ENCODE data around the gene CETN1.

DNA sequence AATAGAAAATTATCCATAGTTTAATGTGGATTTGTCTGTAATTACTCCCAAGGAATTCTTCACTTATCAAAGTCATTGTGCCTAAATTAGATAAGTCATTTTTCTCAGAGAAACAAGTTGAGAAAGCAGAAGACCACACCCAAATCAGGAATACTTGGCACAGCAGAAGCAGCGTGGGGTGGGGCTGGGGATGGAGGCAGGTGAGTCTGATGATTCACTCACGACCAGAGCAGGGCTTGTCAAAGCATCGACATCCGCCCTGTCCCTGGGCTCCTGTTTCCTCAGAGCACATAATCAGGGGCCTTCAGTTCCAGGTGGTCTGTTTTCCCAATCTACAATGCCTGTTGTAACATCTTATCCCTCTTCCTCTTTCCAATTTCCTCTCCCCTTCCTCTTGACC is 48.2 kb upstream of the CETN1 start:
- TF ChIP-seq EP300 (conservative IDR thresholded peaks at IDR 0.05; ENCODE audit: poor library complexity, severe bottlenecking) (no peak), CTCF (IDR thresholded peaks at IDR 0.05; ENCODE audit: poor library complexity, severe bottlenecking) (no peak), EZH2 (IDR thresholded peaks at IDR 0.05; ENCODE audit: borderline replicate concordance, insufficient read depth, low read length, poor library complexity, severe bottlenecking) (no peak), TAF1 (IDR thresholded peaks at IDR 0.05; ENCODE audit: low read depth) (no peak), POLR2AphosphoS5 (IDR thresholded peaks at IDR 0.05) (no peak), SMC3 (conservative IDR thresholded peaks at IDR 0.05; ENCODE audit: poor library complexity) (no peak)
- TF ChIP-seq, protein P1, sequence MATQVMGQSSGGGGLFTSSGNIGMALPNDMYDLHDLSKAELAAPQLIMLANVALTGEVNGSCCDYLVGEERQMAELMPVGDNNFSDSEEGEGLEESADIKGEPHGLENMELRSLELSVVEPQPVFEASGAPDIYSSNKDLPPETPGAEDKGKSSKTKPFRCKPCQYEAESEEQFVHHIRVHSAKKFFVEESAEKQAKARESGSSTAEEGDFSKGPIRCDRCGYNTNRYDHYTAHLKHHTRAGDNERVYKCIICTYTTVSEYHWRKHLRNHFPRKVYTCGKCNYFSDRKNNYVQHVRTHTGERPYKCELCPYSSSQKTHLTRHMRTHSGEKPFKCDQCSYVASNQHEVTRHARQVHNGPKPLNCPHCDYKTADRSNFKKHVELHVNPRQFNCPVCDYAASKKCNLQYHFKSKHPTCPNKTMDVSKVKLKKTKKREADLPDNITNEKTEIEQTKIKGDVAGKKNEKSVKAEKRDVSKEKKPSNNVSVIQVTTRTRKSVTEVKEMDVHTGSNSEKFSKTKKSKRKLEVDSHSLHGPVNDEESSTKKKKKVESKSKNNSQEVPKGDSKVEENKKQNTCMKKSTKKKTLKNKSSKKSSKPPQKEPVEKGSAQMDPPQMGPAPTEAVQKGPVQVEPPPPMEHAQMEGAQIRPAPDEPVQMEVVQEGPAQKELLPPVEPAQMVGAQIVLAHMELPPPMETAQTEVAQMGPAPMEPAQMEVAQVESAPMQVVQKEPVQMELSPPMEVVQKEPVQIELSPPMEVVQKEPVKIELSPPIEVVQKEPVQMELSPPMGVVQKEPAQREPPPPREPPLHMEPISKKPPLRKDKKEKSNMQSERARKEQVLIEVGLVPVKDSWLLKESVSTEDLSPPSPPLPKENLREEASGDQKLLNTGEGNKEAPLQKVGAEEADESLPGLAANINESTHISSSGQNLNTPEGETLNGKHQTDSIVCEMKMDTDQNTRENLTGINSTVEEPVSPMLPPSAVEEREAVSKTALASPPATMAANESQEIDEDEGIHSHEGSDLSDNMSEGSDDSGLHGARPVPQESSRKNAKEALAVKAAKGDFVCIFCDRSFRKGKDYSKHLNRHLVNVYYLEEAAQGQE (IDR thresholded peaks at IDR 0.05; ENCODE audit: borderline replicate concordance): no peak
